Loucy (cell line): ENCODE data around the gene SIGLEC10.

Experiments used
- H2AFZ ChIP-seq: fragments of 200-600 bp; sonication (generic); 2 replicates; pipeline ENCODE4 v1.6.0; 2016; ENCODE audit warnings: antibody characterized with exemption, mild to moderate bottlenecking, low read length, moderate library complexity
- H3F3A ChIP-seq: fragments of 200-600 bp; 2 replicates; pipeline ENCODE4 v1.6.0; 2016; ENCODE audit warnings: antibody characterized with exemption, low read depth, mild to moderate bottlenecking
- H3K27me3 ChIP-seq: fragments of 200-600 bp; sonication (generic); 2 replicates; pipeline ENCODE4 v1.6.1; 2014; ENCODE audit warnings: low read length, mild to moderate bottlenecking; ENCODE audit not compliant: insufficient read depth, poor library complexity, severe bottlenecking
- H3K36me3 ChIP-seq: fragments of 200-600 bp; sonication (generic); 2 replicates; pipeline ENCODE4 v1.6.1; 2016; ENCODE audit warnings: low read length; ENCODE audit not compliant: insufficient read depth
- H3K4me1 ChIP-seq: fragments of 200-600 bp; sonication (generic); 2 replicates; pipeline ENCODE4 v1.5.1; 2014; ENCODE audit warnings: low read length, mild to moderate bottlenecking; ENCODE audit not compliant: insufficient read depth, poor library complexity, severe bottlenecking
- H3K4me2 ChIP-seq: fragments of 200-600 bp; sonication (generic); 2 replicates; pipeline ENCODE4 v1.6.0; 2014; ENCODE audit warnings: antibody characterized with exemption, low read length, low read depth, mild to moderate bottlenecking; ENCODE audit not compliant: poor library complexity, severe bottlenecking
- H3K4me3 ChIP-seq: fragments of 200-600 bp; sonication (generic); 2 replicates; pipeline ENCODE4 v1.5.1; 2014; ENCODE audit warnings: low read length, mild to moderate bottlenecking, mixed read lengths; ENCODE audit not compliant: poor library complexity, severe bottlenecking
- H3K79me2 ChIP-seq: fragments of 200-600 bp; sonication (generic); 2 replicates; pipeline ENCODE4 v1.6.1; 2014; ENCODE audit warnings: low read length; ENCODE audit not compliant: insufficient read depth
- H3K9ac ChIP-seq: fragments of 200-600 bp; sonication (generic); 2 replicates; pipeline ENCODE4 v1.6.0; 2014; ENCODE audit warnings: mild to moderate bottlenecking, low read depth, low read length, moderate library complexity; ENCODE audit not compliant: poor library complexity, severe bottlenecking
- H3K9me2 ChIP-seq: fragments of 200-600 bp; sonication (generic); replicated peaks from 2 replicates; pipeline ENCODE4 v1.6.1; 2016; ENCODE audit warnings: low read depth, low read length, mixed read lengths
- H3K9me3 ChIP-seq: fragments of 200-600 bp; sonication (generic); 2 replicates; pipeline ENCODE4 v1.6.1; 2014; ENCODE audit warnings: mild to moderate bottlenecking, antibody characterized with exemption, low read length, low read depth; ENCODE audit not compliant: insufficient read depth
- H4K20me1 ChIP-seq: fragments of 200-600 bp; sonication (generic); 2 replicates; pipeline ENCODE4 v1.6.0; 2014; ENCODE audit warnings: antibody characterized with exemption, low read length, mild to moderate bottlenecking; ENCODE audit not compliant: insufficient read depth, poor library complexity, severe bottlenecking
- EZH2phosphoT487 ChIP-seq: fragments of 200-600 bp; IDR thresholded peaks from 2 replicates; pipeline ENCODE4 v1.6.1; 2018; ENCODE audit warnings: antibody characterized with exemption, mild to moderate bottlenecking, moderate library complexity, borderline replicate concordance
- TF ChIP-seq, protein P1 (sequence below): fragments of 200-600 bp; sonication (generic); conservative IDR thresholded peaks from 2 replicates; pipeline ENCODE4 v1.5.1; 2014; ENCODE audit warnings: mild to moderate bottlenecking, antibody characterized with exemption, low read length

Gene SIGLEC10

DNA sequence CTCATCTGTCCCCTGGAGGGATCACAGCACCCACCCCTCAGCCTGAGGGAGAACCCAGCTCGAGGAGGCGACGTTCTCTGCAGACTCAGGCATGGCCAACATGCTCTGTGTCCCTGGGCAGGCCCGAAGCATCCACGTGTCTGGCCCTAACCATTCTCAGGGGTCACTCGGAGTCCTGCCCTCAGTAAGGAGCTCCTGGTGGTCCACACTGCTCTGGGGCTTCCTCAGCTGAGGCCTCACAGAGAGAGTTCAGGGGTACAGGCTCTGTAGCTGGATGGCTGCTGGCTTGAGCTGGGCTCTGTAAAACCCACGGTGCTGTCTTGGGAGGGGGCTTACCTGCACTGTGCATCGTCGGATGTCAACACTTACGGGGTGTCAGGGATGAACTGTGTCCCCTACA is 45.2 kb upstream of the SIGLEC10 start:
- H3F3A ChIP-seq: peaks cover 9% of the 10 kb centered on the region; the same call in 1 of the 2 replicates
- TF ChIP-seq EZH2phosphoT487: no peak
- TF ChIP-seq, protein P1, sequence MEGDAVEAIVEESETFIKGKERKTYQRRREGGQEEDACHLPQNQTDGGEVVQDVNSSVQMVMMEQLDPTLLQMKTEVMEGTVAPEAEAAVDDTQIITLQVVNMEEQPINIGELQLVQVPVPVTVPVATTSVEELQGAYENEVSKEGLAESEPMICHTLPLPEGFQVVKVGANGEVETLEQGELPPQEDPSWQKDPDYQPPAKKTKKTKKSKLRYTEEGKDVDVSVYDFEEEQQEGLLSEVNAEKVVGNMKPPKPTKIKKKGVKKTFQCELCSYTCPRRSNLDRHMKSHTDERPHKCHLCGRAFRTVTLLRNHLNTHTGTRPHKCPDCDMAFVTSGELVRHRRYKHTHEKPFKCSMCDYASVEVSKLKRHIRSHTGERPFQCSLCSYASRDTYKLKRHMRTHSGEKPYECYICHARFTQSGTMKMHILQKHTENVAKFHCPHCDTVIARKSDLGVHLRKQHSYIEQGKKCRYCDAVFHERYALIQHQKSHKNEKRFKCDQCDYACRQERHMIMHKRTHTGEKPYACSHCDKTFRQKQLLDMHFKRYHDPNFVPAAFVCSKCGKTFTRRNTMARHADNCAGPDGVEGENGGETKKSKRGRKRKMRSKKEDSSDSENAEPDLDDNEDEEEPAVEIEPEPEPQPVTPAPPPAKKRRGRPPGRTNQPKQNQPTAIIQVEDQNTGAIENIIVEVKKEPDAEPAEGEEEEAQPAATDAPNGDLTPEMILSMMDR: no peak
- H3K9me2 ChIP-seq: no peaks in the 10 kb centered on the region
- H3K4me1 ChIP-seq: peaks cover 56% of the 10 kb centered on the region
- H4K20me1 ChIP-seq: no peaks in the 10 kb centered on the region
- peak overlapping the region; percentile 95 for H3K4me2 ChIP-seq
- no peak overlapping the region for H3K4me3 ChIP-seq
- peak overlapping the region; percentile 82 for H3K9ac ChIP-seq
- H3K79me2 ChIP-seq: peaks cover 15% of the 10 kb centered on the region; the same call in 1 of the 2 replicates
- H3K9me3 ChIP-seq: no peaks in the 10 kb centered on the region
- no peak overlapping the region for H2AFZ ChIP-seq
- no peaks in the 10 kb centered on the region for H3K36me3 ChIP-seq
- H3K27me3 ChIP-seq: no peaks in the 10 kb centered on the region

DNA sequence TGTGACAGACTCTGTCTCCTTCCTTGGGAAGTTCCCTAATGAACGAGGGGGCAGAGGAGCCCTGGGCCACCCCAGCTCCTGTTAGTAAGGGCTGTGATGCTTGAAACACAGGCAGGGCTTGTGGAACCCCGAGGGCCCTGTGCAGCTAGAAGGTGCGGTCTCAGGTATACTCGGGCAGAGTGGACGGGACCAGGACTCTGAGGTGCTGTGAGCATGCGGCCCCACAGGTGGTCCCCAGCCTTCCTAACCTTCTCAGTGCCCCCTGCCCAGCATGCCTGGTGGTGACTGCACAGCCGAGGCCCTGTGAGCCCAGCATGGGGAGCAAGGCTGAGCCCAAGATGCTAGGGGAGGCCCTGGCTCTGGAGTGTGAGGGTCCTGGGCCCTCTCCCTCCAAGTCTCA is 44.8 kb upstream of the SIGLEC10 start:
- Histone ChIP-seq H3K9me2 (no peaks in the 10 kb centered on the region), H3K27me3 (no peaks in the 10 kb centered on the region), H3K4me2 (peak overlapping the region; percentile 95), H3F3A (peaks cover 4% of the 10 kb centered on the region; the same call in 1 of the 2 replicates), H3K36me3 (no peaks in the 10 kb centered on the region), H3K9me3 (no peaks in the 10 kb centered on the region), H3K4me1 (peaks cover 52% of the 10 kb centered on the region), H3K9ac (peak overlapping the region; percentile 82), H4K20me1 (no peaks in the 10 kb centered on the region), H3K79me2 (peaks cover 15% of the 10 kb centered on the region; the same call in 1 of the 2 replicates), H2AFZ (no peak overlapping the region), H3K4me3 (peak overlapping the region; percentile 56)
- no peak for TF ChIP-seq EZH2phosphoT487
- TF ChIP-seq, protein P1: no peak

DNA sequence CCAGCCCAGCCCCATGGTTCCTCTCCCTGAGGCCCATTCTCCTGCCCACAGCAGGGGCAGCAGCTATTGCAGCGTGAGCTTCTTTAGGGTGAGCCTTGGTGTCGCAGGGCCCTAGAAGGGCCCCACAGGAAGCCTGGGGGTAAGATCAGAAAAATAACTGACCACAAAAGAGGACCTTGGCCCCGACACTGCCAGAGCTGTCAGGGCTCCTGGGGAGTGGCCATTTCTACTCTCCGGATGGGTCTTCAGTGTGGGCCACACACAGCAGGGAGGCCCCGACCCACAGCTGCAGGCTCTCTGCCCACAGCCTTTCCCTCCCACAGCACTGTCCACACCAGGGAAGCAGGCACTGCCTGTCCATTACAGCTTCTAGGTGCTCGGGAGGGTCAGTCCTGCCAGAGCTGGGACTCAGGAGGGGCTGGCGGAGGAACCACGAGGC is 44.3 kb upstream of the SIGLEC10 start:
- peak overlapping the region; percentile 82 for H3K9ac ChIP-seq
- H3F3A ChIP-seq: peaks cover 4% of the 10 kb centered on the region; the same call in 1 of the 2 replicates
- peak overlapping the region; percentile 95 for H3K4me2 ChIP-seq
- no peak for TF ChIP-seq EZH2phosphoT487
- TF ChIP-seq, protein P1: no peak
- no peaks in the 10 kb centered on the region for H3K36me3 ChIP-seq
- H4K20me1 ChIP-seq: no peaks in the 10 kb centered on the region
- peaks cover 15% of the 10 kb centered on the region; the same call in 1 of the 2 replicates for H3K79me2 ChIP-seq
- no peak overlapping the region for H2AFZ ChIP-seq
- H3K4me1 ChIP-seq: peaks cover 47% of the 10 kb centered on the region
- no peaks in the 10 kb centered on the region for H3K9me3 ChIP-seq
- no peaks in the 10 kb centered on the region for H3K27me3 ChIP-seq
- peak overlapping the region; percentile 56 for H3K4me3 ChIP-seq
- H3K9me2 ChIP-seq: no peaks in the 10 kb centered on the region
